GM12878 (cell line): ENCODE measurements around the gene STAMBPL1. TPM values are rescaled to one million over a fixed set of nuclear protein-coding genes. Genes with fewer than 3 reads are reported as not detected.

ENCODE experiments used
- ATAC-seq: fragments of 200-7000 bp; cut with Tn5 transposase; 3 replicates; pipeline ENCODE4 v1.9.1; 2020; ENCODE audit warnings: mild to moderate bottlenecking, moderate library complexity
- BruUV-seq: library from RNA; stranded (reverse); fragments of 400-500 nt; replicated peaks from 2 replicates; lab custom pipeline; 2021; lab: Mats Ljungman, UMichigan
- CTCF ChIA-PET: fragments of 300-600 bp; sonication (Branson Sonifier 250); formaldehyde crosslinking; extraction: SDS; loops from one replicate; lab custom pipeline; 2021; ENCODE audit warnings: inconsistent platforms; lab: Yijun Ruan, JAX
- POLR2A ChIA-PET: fragments of 350-600 bp; formaldehyde crosslinking; extraction: SDS; loops from one replicate; lab custom pipeline; 2021; ENCODE audit warnings: inconsistent platforms; lab: Charles Lee
- RAD21 ChIA-PET: fragments of 300-600 bp; sonication (Branson Sonifier 250); formaldehyde crosslinking; loops from one replicate; lab custom pipeline; 2023; ENCODE audit warnings: antibody characterized with exemption; ENCODE audit not compliant: unreplicated experiment; lab: Charles Lee
- SMC1A ChIA-PET: fragments of 300-600 bp; sonication (Branson Sonifier 250); formaldehyde crosslinking; loops from one replicate; lab custom pipeline; 2023; ENCODE audit not compliant: unreplicated experiment, uncharacterized antibody; lab: Charles Lee
- DNase-seq: peaks from one replicate; pipeline ENCODE4 v3.0.0-alpha.2; 2011; ENCODE audit warnings: low read depth, low spot score
- FAIRE-seq: peaks from 3 replicates; lab custom pipeline; 2011; peaks lifted over from hg19 to GRCh38; lab: Jason Lieb, UNC
- H2AFZ ChIP-seq: 2 replicates; pipeline ENCODE4 v1.6.0; 2011; ENCODE audit warnings: low read depth, low read length, control low read depth; ENCODE audit not compliant: control insufficient read depth
- H3K27ac ChIP-seq: 2 replicates; pipeline ENCODE4 v1.5.1; 2011; ENCODE audit warnings: control low read depth; ENCODE audit not compliant: control insufficient read depth, insufficient read depth
- H3K27me3 ChIP-seq, 2 experiments: replicated peaks in 1 of 2; 2 replicates each; pipeline versions ENCODE4 v1.6.0 to v1.6.1; 2011; ENCODE audit warnings: low read length in 1 of 2; ENCODE audit not compliant: control insufficient read depth in 2 of 2, insufficient read depth in 2 of 2
- H3K36me3 ChIP-seq, 2 experiments: 2 replicates each; pipeline ENCODE4 v1.5.1; 2011; ENCODE audit warnings: low read length in 1 of 2; ENCODE audit not compliant: control insufficient read depth in 2 of 2, insufficient read depth in 2 of 2
- H3K4me1 ChIP-seq: 2 replicates; pipeline ENCODE4 v1.6.1; 2011; ENCODE audit warnings: mild to moderate bottlenecking, low read length, moderate library complexity, mixed read lengths; ENCODE audit not compliant: control insufficient read depth, insufficient read depth
- H3K4me2 ChIP-seq: 2 replicates; pipeline ENCODE4 v1.6.0; 2011; ENCODE audit warnings: control low read depth; ENCODE audit not compliant: control insufficient read depth, insufficient read depth
- H3K4me3 ChIP-seq: fragments of 200-600 bp; sonication (generic); 2 replicates; pipeline ENCODE4 v1.5.1; 2016
- H3K79me2 ChIP-seq: 2 replicates; pipeline ENCODE4 v1.6.0; 2011; ENCODE audit warnings: low read length; ENCODE audit not compliant: control insufficient read depth, insufficient read depth
- H3K9ac ChIP-seq: 2 replicates; pipeline ENCODE4 v1.8.0; 2011; ENCODE audit warnings: low read length, control low read depth, mixed read lengths; ENCODE audit not compliant: control insufficient read depth, insufficient read depth
- H3K9me3 ChIP-seq: replicated peaks from 3 replicates; pipeline ENCODE4 v1.5.1; 2011; ENCODE audit warnings: mild to moderate bottlenecking, low read length; ENCODE audit not compliant: control insufficient read depth, insufficient read depth
- H4K20me1 ChIP-seq: 2 replicates; pipeline ENCODE4 v1.6.0; 2011; ENCODE audit not compliant: control insufficient read depth, insufficient read depth
- ASH2L ChIP-seq: fragments of 300-600, 200-600 bp; sonication (generic); IDR thresholded peaks from 2 replicates; pipeline ENCODE4 v1.6.1; 2017; ENCODE audit warnings: low read depth, mild to moderate bottlenecking, borderline replicate concordance
- BMI1 ChIP-seq: fragments of 450-650 bp; IDR thresholded peaks from 2 replicates; pipeline ENCODE4 v1.6.1; 2016; ENCODE audit warnings: mild to moderate bottlenecking, moderate library complexity, borderline replicate concordance
- CBX3 ChIP-seq: fragments of 200-600 bp; sonication (generic); IDR thresholded peaks from 2 replicates; pipeline ENCODE4 v1.6.1; 2016; ENCODE audit warnings: low read depth, borderline replicate concordance
- CHD2 ChIP-seq: IDR thresholded peaks from 2 replicates; pipeline ENCODE4 v1.6.1; 2011; ENCODE audit warnings: low read depth, low read length, improper control_type of control experiment, borderline replicate concordance
- CHD4 ChIP-seq: fragments of 200-600 bp; sonication (generic); IDR thresholded peaks from 2 replicates; pipeline ENCODE4 v1.6.1; 2016; ENCODE audit warnings: mild to moderate bottlenecking
- EED ChIP-seq: sonication (generic); IDR thresholded peaks from 2 replicates; pipeline ENCODE4 v1.6.1; 2016; ENCODE audit warnings: antibody characterized with exemption, low read depth
- ESRRA ChIP-seq: IDR thresholded peaks from 2 replicates; pipeline ENCODE4 v1.6.1; 2012; ENCODE audit warnings: mild to moderate bottlenecking, low read length, improper control_type of control experiment
- FOXM1 ChIP-seq: IDR thresholded peaks from 2 replicates; pipeline ENCODE4 v1.6.1; 2012; ENCODE audit warnings: low read depth, mild to moderate bottlenecking, inconsistent platforms, low read length, moderate library complexity
- IRF4 ChIP-seq: IDR thresholded peaks from 2 replicates; pipeline ENCODE4 v1.6.1; 2011; ENCODE audit warnings: low read depth, low read length
- KAT2A ChIP-seq: conservative IDR thresholded peaks from 2 replicates; pipeline ENCODE4 v1.6.1; 2011; ENCODE audit warnings: low read depth, low read length; ENCODE audit not compliant: control insufficient read depth
- LARP7 ChIP-seq: fragments of 450-650 bp; IDR thresholded peaks from 2 replicates; pipeline ENCODE4 v1.6.1; 2017; ENCODE audit warnings: mild to moderate bottlenecking
- POLR2AphosphoS5 ChIP-seq: IDR thresholded peaks from 2 replicates; pipeline ENCODE4 v1.6.1; 2011; ENCODE audit warnings: mild to moderate bottlenecking, low read length, inconsistent platforms
- POU2F2 ChIP-seq: IDR thresholded peaks from 3 replicates; pipeline ENCODE4 v1.6.1; 2011; ENCODE audit warnings: low read depth, mild to moderate bottlenecking, low read length, borderline replicate concordance
- RAD21 ChIP-seq: IDR thresholded peaks from 2 replicates; pipeline ENCODE4 v1.6.1; 2011; ENCODE audit warnings: mild to moderate bottlenecking, low read depth, low read length, moderate library complexity; ENCODE audit not compliant: insufficient read depth
- TBL1XR1 ChIP-seq: IDR thresholded peaks from 2 replicates; pipeline ENCODE4 v1.6.1; 2012; ENCODE audit warnings: low read depth, low read length, improper control_type of control experiment
- TCF12 ChIP-seq: IDR thresholded peaks from 2 replicates; pipeline ENCODE4 v1.6.1; 2011; ENCODE audit warnings: low read depth, mild to moderate bottlenecking, low read length
- YBX1 ChIP-seq: fragments of 450-650 bp; IDR thresholded peaks from 2 replicates; pipeline ENCODE4 v1.6.1; 2016; ENCODE audit warnings: antibody characterized with exemption
- YY1 ChIP-seq: IDR thresholded peaks from 2 replicates; pipeline ENCODE4 v1.6.1; 2011; ENCODE audit warnings: low read depth, mild to moderate bottlenecking, low read length
- ZNF217 ChIP-seq: fragments of 450-650 bp; IDR thresholded peaks from 2 replicates; pipeline ENCODE4 v1.6.1; 2017; ENCODE audit warnings: antibody characterized with exemption, mild to moderate bottlenecking
- ZNF384 ChIP-seq: IDR thresholded peaks from 2 replicates; pipeline ENCODE4 v1.6.1; 2012; ENCODE audit warnings: low read depth, mild to moderate bottlenecking, low read length, improper control_type of control experiment, borderline replicate concordance
- ZSCAN29 ChIP-seq: fragments of 450-650 bp; IDR thresholded peaks from 2 replicates; pipeline ENCODE4 v1.6.1; 2017; ENCODE audit warnings: mild to moderate bottlenecking, moderate library complexity
- WGBS: methylation state at CpG from one replicate; pipeline ENCODE4 v1.1.6; 2016; ENCODE audit warnings: low lambda C conversion rate; ENCODE audit not compliant: insufficient replicate concordance, insufficient coverage; ENCODE audit errors: missing lambda C conversion rate; 5-methylcytosine and 5-hydroxymethylcytosine counted together
- in situ Hi-C: fragments of 300-500 bp; cut with MboI; formaldehyde crosslinking; loops from 9 replicates; pipeline ENCODE4 v1.14.3; 2018; ENCODE audit warnings: mixed read lengths
- intact Hi-C: fragments of 100-400 bp; cut with micrococcal nuclease; formaldehyde crosslinking; loops from one replicate; pipeline ENCODE4 v1.14.2; 2022; ENCODE audit not compliant: unreplicated experiment
- polyA plus RNA-seq, 11 experiments: library from polyadenylated mRNA; depleted of rRNA in 4 of 11; unstranded in 6 of 11; stranded (reverse) in 5 of 11; fragments of >200 nt; fragmentation: Nextera tagmentation in 4 of 11; fragmentation: Illumina TruSeq in 1 of 11; extraction: Ambion mirVana in 4 of 11; extraction: Trizol in 1 of 11; gene quantifications; 1 replicate in 1 of 11; 2 replicates in 10 of 11; pipeline versions ENCODE4 v1.2.1 to v1.2.3, GENCODE V29; 2011 to 2016; ENCODE audit warnings: inconsistent platforms in 2 of 11, missing spikeins in 2 of 11, low read depth in 1 of 11
- total RNA-seq, 4 experiments: library from RNA; depleted of rRNA in 3 of 4; stranded (reverse); fragments of >200 nt in 3 of 4; fragmentation: Illumina TruSeq in 1 of 4; extraction: Trizol in 1 of 4; gene quantifications; 2 replicates each; pipeline versions ENCODE4 v1.2.1 to v1.2.3, GENCODE V29; 2013 to 2021
- TF ChIP-seq, protein P1 (sequence below): IDR thresholded peaks from 2 replicates; pipeline ENCODE4 v1.6.1; 2011; ENCODE audit warnings: low read depth, mild to moderate bottlenecking, low read length, moderate library complexity, borderline replicate concordance; ENCODE audit errors: extremely low read depth
- TF ChIP-seq, protein P2 (sequence below): fragments of 450-650 bp; IDR thresholded peaks from 2 replicates; pipeline ENCODE4 v1.6.1; 2014; ENCODE audit warnings: mild to moderate bottlenecking
- TF ChIP-seq, protein P3 (sequence below): IDR thresholded peaks from 2 replicates; pipeline ENCODE4 v1.6.1; 2011; ENCODE audit warnings: low read depth, low read length, improper control_type of control experiment, borderline replicate concordance

STAMBPL1 gene
- total and polyA plus RNA-seq, 10 of the 15 experiments (the other 5 are each of a cell fraction or from before 2014, with no cell fraction given), result 7.5 to 44.1 (median 25.4) TPM

GRCh38 chr10:88932539-88933256, 52.7 kb downstream of the STAMBPL1 start:
- peak overlapping the region; percentile 61 for H3K4me2 ChIP-seq
- peak; percentile 80 for ATAC-seq
- no peak for DNase-seq
- H3K36me3 ChIP-seq, result peaks cover 0 to 11% of the 10 kb centered on the region in 2 experiments; a peak in 2 of 4 replicates
- peak overlapping the region; percentile 56; the same call in 1 of the 2 replicates for H3K27ac ChIP-seq
- no peaks in the 10 kb centered on the region for H4K20me1 ChIP-seq
- ChIA-PET CTCF (interaction anchor here (0.5 to 12.8 kb wide), 75 partner anchors 9 to 1400 kb away, joined by 3 to 895 read pairs (median 6); partner anchors contain the start of genes ANKRD22, CH25H, FAS and KIF20B), POLR2A (interaction anchor here (1.0 to 5.6 kb wide), 8 partner anchors 12 to 281 kb away, joined by 3 to 64 read pairs (median 4); no protein-coding TSS in a partner anchor), RAD21 (interaction anchor here (0.7 to 7.1 kb wide), 48 partner anchors 12 to 371 kb away, joined by 3 to 390 read pairs (median 5); partner anchors contain the start of genes CH25H, FAS and STAMBPL1), SMC1A (interaction anchor here (0.5 to 10.3 kb wide), 57 partner anchors 9 to 800 kb away, joined by 3 to 575 read pairs (median 5); partner anchors contain the start of genes CH25H, FAS and STAMBPL1)
- intact Hi-C loops (loop anchor here (1.0 to 2.0 kb wide), 3 partner anchors 52 to 244 kb away; partner anchors contain the start of gene STAMBPL1), in situ Hi-C loops (no loop called here)
- H3K4me1 ChIP-seq, result peaks cover 21% of the 10 kb centered on the region
- H3K79me2 ChIP-seq, result peaks cover 2% of the 10 kb centered on the region; the same call in 1 of the 2 replicates
- BruUV-seq, result no TSS peak
- H3K4me3 ChIP-seq, result no peak overlapping the region
- no peak overlapping the region for H3K9ac ChIP-seq
- no peaks in the 10 kb centered on the region; the same call in 2 of the 3 replicates for H3K9me3 ChIP-seq
- WGBS, result 56% methylated on average over 7 of the region's 7 CpGs
- no peaks in the 10 kb centered on the region for H3K27me3 ChIP-seq
- peak overlapping the region; percentile 67 for H2AFZ ChIP-seq
- FAIRE-seq, result no peak
- TF ChIP-seq ZNF217 (no peak), TCF12 (no peak), IRF4 (0 out of 2 replicates have a peak, but pooled peaks have one; percentile 14), POU2F2 (peak; percentile 24; the same call in 1 of the 3 replicates), TBL1XR1 (no peak), ZNF384 (no peak), LARP7 (no peak), ASH2L (no peak), ZSCAN29 (no peak; the same call in 1 of the 2 replicates), ESRRA (no peak), FOXM1 (0 out of 2 replicates have a peak, but pooled peaks have one; percentile 23), CBX3 (no peak), CHD2 (no peak), POLR2AphosphoS5 (no peak), CHD4 (no peak), RAD21 (peak; percentile 81), KAT2A (no peak), YBX1 (no peak), YY1 (peak; percentile 84), EED (no peak), BMI1 (no peak)
- TF ChIP-seq, protein P1, sequence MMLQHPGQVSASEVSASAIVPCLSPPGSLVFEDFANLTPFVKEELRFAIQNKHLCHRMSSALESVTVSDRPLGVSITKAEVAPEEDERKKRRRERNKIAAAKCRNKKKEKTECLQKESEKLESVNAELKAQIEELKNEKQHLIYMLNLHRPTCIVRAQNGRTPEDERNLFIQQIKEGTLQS, result no peak
- TF ChIP-seq, protein P2, sequence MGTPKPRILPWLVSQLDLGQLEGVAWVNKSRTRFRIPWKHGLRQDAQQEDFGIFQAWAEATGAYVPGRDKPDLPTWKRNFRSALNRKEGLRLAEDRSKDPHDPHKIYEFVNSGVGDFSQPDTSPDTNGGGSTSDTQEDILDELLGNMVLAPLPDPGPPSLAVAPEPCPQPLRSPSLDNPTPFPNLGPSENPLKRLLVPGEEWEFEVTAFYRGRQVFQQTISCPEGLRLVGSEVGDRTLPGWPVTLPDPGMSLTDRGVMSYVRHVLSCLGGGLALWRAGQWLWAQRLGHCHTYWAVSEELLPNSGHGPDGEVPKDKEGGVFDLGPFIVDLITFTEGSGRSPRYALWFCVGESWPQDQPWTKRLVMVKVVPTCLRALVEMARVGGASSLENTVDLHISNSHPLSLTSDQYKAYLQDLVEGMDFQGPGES, result no peak
- TF ChIP-seq, protein P3, sequence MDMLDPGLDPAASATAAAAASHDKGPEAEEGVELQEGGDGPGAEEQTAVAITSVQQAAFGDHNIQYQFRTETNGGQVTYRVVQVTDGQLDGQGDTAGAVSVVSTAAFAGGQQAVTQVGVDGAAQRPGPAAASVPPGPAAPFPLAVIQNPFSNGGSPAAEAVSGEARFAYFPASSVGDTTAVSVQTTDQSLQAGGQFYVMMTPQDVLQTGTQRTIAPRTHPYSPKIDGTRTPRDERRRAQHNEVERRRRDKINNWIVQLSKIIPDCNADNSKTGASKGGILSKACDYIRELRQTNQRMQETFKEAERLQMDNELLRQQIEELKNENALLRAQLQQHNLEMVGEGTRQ, result no peak
